Mesendoderm (in vitro differentiated cells): ENCODE data around the gene SLC17A6.

ENCODE experiments used
- DNase-seq: peaks from one replicate; pipeline ENCODE4 v3.0.0; 2013
- H2AK5ac ChIP-seq: 2 replicates; pipeline ENCODE4 v1.6.1; 2013; ENCODE audit warnings: low read length, inconsistent platforms
- H2BK120ac ChIP-seq: 2 replicates; pipeline ENCODE4 v1.6.1; 2013; ENCODE audit warnings: low read depth, mild to moderate bottlenecking, low read length, moderate library complexity, mixed read lengths
- H2BK15ac ChIP-seq: replicated peaks from 2 replicates; pipeline ENCODE4 v1.6.1; 2013; ENCODE audit warnings: low read depth, mild to moderate bottlenecking, moderate library complexity
- H2BK5ac ChIP-seq: 2 replicates; pipeline ENCODE4 v1.6.1; 2013; ENCODE audit warnings: low read length, inconsistent platforms
- H3K18ac ChIP-seq: 2 replicates; pipeline ENCODE4 v1.6.1; 2013; ENCODE audit warnings: mild to moderate bottlenecking, low read length, mixed read lengths
- H3K23ac ChIP-seq: one replicate; pipeline ENCODE4 v1.6.1; 2013; ENCODE audit warnings: low read length
- H3K27ac ChIP-seq: 2 replicates; pipeline ENCODE4 v1.5.1; 2013; ENCODE audit warnings: low read depth, mild to moderate bottlenecking, inconsistent platforms, low read length, moderate library complexity
- H3K27me3 ChIP-seq: 2 replicates; pipeline ENCODE4 v1.6.1; 2013; ENCODE audit warnings: low read length, control low read depth, mild to moderate bottlenecking, inconsistent platforms; ENCODE audit not compliant: insufficient read depth, poor library complexity
- H3K36me3 ChIP-seq: 2 replicates; pipeline ENCODE4 v1.6.1; 2013; ENCODE audit warnings: low read length, inconsistent platforms; ENCODE audit not compliant: control insufficient read depth, insufficient read depth
- H3K4ac ChIP-seq: one replicate; pipeline ENCODE4 v1.6.1; 2013; ENCODE audit warnings: low read depth, mild to moderate bottlenecking, low read length, moderate library complexity
- H3K4me1 ChIP-seq: 2 replicates; pipeline ENCODE4 v1.6.1; 2013; ENCODE audit warnings: low read depth, low read length, inconsistent platforms; ENCODE audit not compliant: control insufficient read depth
- H3K4me2 ChIP-seq: 2 replicates; pipeline ENCODE4 v1.6.1; 2013; ENCODE audit warnings: low read length
- H3K4me3 ChIP-seq: 2 replicates; pipeline ENCODE4 v1.5.1; 2013; ENCODE audit warnings: mild to moderate bottlenecking, low read length
- H3K56ac ChIP-seq: one replicate; pipeline ENCODE4 v1.6.1; 2013; ENCODE audit warnings: low read length
- H3K79me1 ChIP-seq: 2 replicates; pipeline ENCODE4 v1.6.1; 2013; ENCODE audit warnings: low read length, inconsistent platforms
- H3K79me2 ChIP-seq: 2 replicates; pipeline ENCODE4 v1.6.1; 2013; ENCODE audit warnings: mild to moderate bottlenecking, low read length; ENCODE audit not compliant: control insufficient read depth, insufficient read depth
- H3K9ac ChIP-seq: 2 replicates; pipeline ENCODE4 v1.6.1; 2013; ENCODE audit warnings: low read length, inconsistent platforms
- H4K5ac ChIP-seq: one replicate; pipeline ENCODE4 v1.6.1; 2013; ENCODE audit warnings: low read length
- H4K8ac ChIP-seq: one replicate; pipeline ENCODE4 v1.6.1; 2013; ENCODE audit warnings: low read depth, mild to moderate bottlenecking, control low read depth, low read length, moderate library complexity
- WGBS: extraction: QIAGEN DNeasy Blood & Tissue Kit; methylation state at CpG from one replicate; pipeline ENCODE4 v1.1.7; 2013; ENCODE audit warnings: low lambda C conversion rate, missing lambda C conversion rate; ENCODE audit not compliant: insufficient coverage; ENCODE audit errors: extremely low coverage; 5-methylcytosine and 5-hydroxymethylcytosine counted together

Gene SLC17A6

DNA sequence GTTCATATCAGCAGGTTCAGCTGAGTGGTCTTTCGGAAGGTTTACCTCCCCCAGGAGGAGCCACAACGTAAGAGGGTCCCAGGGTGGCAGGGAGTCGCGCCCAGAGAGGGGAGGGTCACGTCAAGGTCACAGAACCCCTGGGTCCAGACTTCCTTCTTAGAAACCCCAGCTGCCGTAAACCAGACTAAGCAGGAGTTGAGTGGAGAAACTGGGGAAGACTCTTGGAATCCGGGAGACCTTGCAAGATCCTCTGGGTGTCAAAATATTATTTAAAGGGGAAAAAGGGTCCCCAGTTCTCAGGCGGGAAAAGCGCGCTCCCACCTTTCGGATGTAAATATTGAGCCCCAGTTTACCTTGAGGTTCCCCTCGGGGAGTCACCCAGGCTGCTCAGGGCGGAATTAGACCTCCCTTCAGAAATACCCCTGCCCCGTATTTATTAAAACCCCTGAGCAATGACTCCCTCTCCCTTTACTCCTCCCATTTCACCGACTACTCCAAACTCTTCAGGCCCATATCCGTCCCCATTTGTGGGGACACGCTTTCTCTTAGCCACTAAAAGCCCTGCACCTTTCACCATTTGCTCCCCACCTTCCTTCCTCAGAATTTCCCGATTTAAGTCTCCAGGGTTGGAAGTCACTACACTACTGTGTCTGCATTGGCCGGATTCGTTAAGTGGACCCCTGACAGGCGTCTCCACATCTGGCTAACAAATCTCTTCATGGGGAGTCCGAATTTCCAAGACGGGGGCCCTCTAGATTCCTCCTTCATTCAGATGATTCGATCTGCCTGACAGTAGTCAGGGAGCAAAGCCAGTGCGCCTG is 4.2 kb downstream of the SLC17A6 start:
- Histone ChIP-seq H4K5ac (no peak overlapping the region), H3K18ac (no peak overlapping the region), H3K23ac (no peak overlapping the region), H3K79me2 (no peaks in the 10 kb centered on the region), H2BK5ac (no peak overlapping the region), H3K36me3 (no peaks in the 10 kb centered on the region), H4K8ac (no peak overlapping the region), H3K4me3 (no peak overlapping the region), H3K56ac (no peak overlapping the region), H3K4ac (no peak overlapping the region), H3K27ac (no peak overlapping the region), H3K4me1 (no peaks in the 10 kb centered on the region), H3K9ac (no peak overlapping the region), H3K79me1 (no peaks in the 10 kb centered on the region), H2BK120ac (no peak overlapping the region), H2BK15ac (no peak overlapping the region), H3K27me3 (peaks cover 41% of the 10 kb centered on the region), H2AK5ac (no peak overlapping the region), H3K4me2 (no peak overlapping the region)
- no peak for DNase-seq
- no CpG with 5 or more reads among the region's 25 CpGs for WGBS

DNA sequence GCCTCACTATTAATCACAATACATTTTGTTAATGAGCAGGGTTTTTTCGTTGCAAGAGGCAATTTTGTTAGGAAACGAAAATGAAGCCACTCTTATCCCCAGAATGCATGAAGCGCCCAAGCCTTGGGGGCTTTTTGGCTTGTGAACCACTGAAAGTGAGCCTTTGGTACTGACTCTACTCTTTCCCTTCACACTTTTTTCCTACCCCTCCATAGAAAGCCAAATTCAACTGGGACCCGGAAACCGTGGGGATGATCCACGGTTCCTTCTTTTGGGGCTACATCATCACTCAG is 4.8 kb downstream of the SLC17A6 start:
- no peak overlapping the region for H3K4ac ChIP-seq
- no peak overlapping the region for H4K8ac ChIP-seq
- no peak overlapping the region for H3K18ac ChIP-seq
- no peaks in the 10 kb centered on the region for H3K79me2 ChIP-seq
- H3K27me3 ChIP-seq, result peaks cover 39% of the 10 kb centered on the region
- no peak overlapping the region for H2BK15ac ChIP-seq
- peak overlapping the region; percentile 74 for H3K4me2 ChIP-seq
- no peak overlapping the region for H4K5ac ChIP-seq
- peak overlapping the region; percentile 45 for H3K23ac ChIP-seq
- no peak overlapping the region for H2BK5ac ChIP-seq
- H3K9ac ChIP-seq, result no peak overlapping the region
- H2BK120ac ChIP-seq, result no peak overlapping the region
- H3K79me1 ChIP-seq, result no peaks in the 10 kb centered on the region
- H3K4me3 ChIP-seq, result no peak overlapping the region
- H3K27ac ChIP-seq, result no peak overlapping the region
- no peaks in the 10 kb centered on the region for H3K36me3 ChIP-seq
- no CpG with 5 or more reads among the region's 6 CpGs for WGBS
- H3K4me1 ChIP-seq, result no peaks in the 10 kb centered on the region
- H3K56ac ChIP-seq, result no peak overlapping the region
- H2AK5ac ChIP-seq, result no peak overlapping the region
- DNase-seq, result no peak

DNA sequence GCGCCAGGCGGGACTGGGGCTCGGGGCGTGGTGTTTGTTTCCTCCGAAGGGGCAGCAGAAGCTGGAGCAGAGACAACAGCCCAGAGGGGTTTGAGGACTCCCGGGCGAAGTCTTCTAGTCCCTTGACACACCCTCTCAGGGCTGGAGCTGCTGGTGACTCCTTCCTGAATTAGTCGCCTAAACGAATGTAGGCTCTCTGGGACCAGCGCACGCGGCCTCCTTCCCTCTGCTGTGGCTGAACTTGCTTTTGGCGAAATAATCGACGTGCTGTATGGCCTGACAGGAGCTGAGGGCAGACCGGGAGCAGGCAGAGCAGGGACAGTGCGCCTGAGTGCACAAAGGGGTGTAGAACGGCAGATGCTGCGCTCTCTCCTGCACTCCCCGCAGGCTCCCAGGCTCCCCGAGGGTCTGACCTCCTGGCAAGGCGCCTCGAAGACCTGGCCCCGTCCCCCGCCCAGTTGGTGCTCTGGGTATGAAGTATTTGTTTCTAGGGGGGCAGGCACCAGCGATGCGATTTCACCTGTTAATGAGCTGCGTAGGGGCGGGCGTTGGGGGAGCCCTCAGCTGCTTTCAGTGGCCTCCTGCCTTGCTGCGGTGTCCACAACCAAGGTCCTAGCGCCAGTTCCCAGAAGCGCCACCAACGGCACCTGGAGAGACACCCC is 5.3 kb downstream of the SLC17A6 start:
- peak; percentile 62 for DNase-seq
- Histone ChIP-seq H3K27me3 (peaks cover 34% of the 10 kb centered on the region), H3K36me3 (no peaks in the 10 kb centered on the region), H2BK5ac (no peak overlapping the region), H2AK5ac (no peak overlapping the region), H2BK120ac (no peak overlapping the region), H4K5ac (no peak overlapping the region), H3K79me2 (no peaks in the 10 kb centered on the region), H3K4ac (no peak overlapping the region), H3K18ac (no peak overlapping the region), H3K79me1 (no peaks in the 10 kb centered on the region), H3K4me2 (peak overlapping the region; percentile 74), H3K9ac (peak overlapping the region; percentile 13), H3K27ac (no peak overlapping the region), H3K4me3 (peak overlapping the region; percentile 23), H4K8ac (no peak overlapping the region), H3K23ac (peak overlapping the region; percentile 45), H3K56ac (peak overlapping the region; percentile 70), H3K4me1 (no peaks in the 10 kb centered on the region), H2BK15ac (no peak overlapping the region)
- WGBS, result no CpG with 5 or more reads among the region's 34 CpGs

DNA sequence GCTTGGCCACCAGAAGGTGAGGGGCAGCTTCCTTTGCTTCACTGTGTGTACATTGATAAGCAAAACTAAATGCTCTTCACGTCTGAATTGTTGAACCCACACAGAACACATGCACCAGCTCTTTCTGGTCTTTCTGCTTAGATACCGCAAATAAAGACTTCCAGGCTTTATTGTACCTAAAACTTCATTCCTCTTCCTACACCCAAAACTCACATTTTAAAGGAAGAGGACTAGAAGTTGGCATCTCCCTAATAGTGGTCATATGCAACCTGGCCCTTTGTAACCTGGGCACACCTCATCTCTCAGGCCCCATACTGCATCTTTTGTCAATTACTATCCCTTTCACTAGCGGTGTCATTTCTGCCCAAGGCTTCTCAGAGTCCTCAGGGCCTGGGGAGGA is 5.9 kb downstream of the SLC17A6 start:
- H3K27me3 ChIP-seq, result peaks cover 31% of the 10 kb centered on the region
- H3K36me3 ChIP-seq, result no peaks in the 10 kb centered on the region
- H3K79me1 ChIP-seq, result no peaks in the 10 kb centered on the region
- no peak overlapping the region for H2BK120ac ChIP-seq
- H2BK5ac ChIP-seq, result no peak overlapping the region
- no peak overlapping the region for H3K27ac ChIP-seq
- no peak overlapping the region for H3K18ac ChIP-seq
- no peaks in the 10 kb centered on the region for H3K4me1 ChIP-seq
- no peak overlapping the region for H3K4me3 ChIP-seq
- H3K56ac ChIP-seq, result no peak overlapping the region
- no peak overlapping the region for H4K8ac ChIP-seq
- peak overlapping the region; percentile 74 for H3K4me2 ChIP-seq
- WGBS, result no CpG with 5 or more reads among the region's 3 CpGs
- H2BK15ac ChIP-seq, result no peak overlapping the region
- no peak overlapping the region for H3K4ac ChIP-seq
- no peak for DNase-seq
- no peaks in the 10 kb centered on the region for H3K79me2 ChIP-seq
- no peak overlapping the region for H4K5ac ChIP-seq
- H3K23ac ChIP-seq, result no peak overlapping the region
- no peak overlapping the region for H2AK5ac ChIP-seq
- no peak overlapping the region for H3K9ac ChIP-seq

DNA sequence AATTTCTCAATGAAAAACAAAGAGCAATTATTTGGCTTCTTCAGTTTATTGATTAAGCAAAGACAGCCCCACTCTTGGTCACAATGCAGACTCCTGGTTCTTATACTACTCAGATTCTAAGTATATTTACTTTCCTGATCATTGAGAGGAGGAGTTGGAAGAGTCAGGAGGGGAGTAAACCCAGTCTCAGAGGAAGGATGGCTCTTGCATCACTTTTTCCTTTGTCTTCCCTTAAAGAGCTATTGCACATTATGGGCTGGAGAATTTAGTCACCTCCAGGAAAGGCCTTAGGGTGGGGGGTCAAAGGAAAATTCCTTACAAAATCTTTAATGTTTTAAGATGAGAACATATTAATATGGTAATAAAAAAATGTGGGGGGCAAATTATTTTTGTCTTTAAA is 8.1 kb downstream of the SLC17A6 start:
- Histone ChIP-seq H4K8ac (no peak overlapping the region), H3K79me2 (no peaks in the 10 kb centered on the region), H3K27me3 (peaks cover 17% of the 10 kb centered on the region), H3K36me3 (no peaks in the 10 kb centered on the region), H3K4ac (no peak overlapping the region), H2BK120ac (no peak overlapping the region), H3K4me1 (no peaks in the 10 kb centered on the region), H3K79me1 (no peaks in the 10 kb centered on the region), H2BK15ac (no peak overlapping the region), H3K18ac (no peak overlapping the region), H2AK5ac (no peak overlapping the region), H3K23ac (no peak overlapping the region), H3K4me2 (no peak overlapping the region), H4K5ac (no peak overlapping the region), H3K56ac (no peak overlapping the region), H3K9ac (no peak overlapping the region), H3K27ac (no peak overlapping the region), H2BK5ac (no peak overlapping the region), H3K4me3 (no peak overlapping the region)
- DNase-seq, result no peak
